ENCODE measurements around the gene SH2D3C. TPM values are rescaled to one million over a fixed set of nuclear protein-coding genes. Genes with fewer than 3 reads are reported as not detected.

The SH2D3C gene
- polyA plus RNA-seq, 4 donors = 0.67 to 12.6 (median 4.4) TPM

- no peaks in the 10 kb centered on the region for H3K27me3 ChIP-seq (ENCODE audit: control insufficient read depth in 3 of 3, insufficient read depth in 3 of 3, low read length in 3 of 3)
- no peaks in the 10 kb centered on the region for H3K9me3 ChIP-seq (ENCODE audit: control insufficient read depth in 2 of 2, insufficient read depth in 1 of 2, low read depth in 1 of 2, low read length in 1 of 2)
- no peak for FAIRE-seq
- peaks cover 7 to 23% (median 20%) of the 10 kb centered on the region in 3 donors for H3K4me1 ChIP-seq (ENCODE audit: control insufficient read depth in 3 of 3, insufficient read depth in 2 of 3, low read depth in 1 of 3, low read length in 2 of 3)
- peak overlapping the region in 2 of 3 donors; percentile 58 to 61 for H3K4me3 ChIP-seq (ENCODE audit: low read depth in 1 of 3, low read length in 3 of 3)
- peak overlapping the region in 2 of 3 donors; percentile 78 to 96 for H3K27ac ChIP-seq (ENCODE audit: low read depth in 1 of 3, low read length in 2 of 3)
- WGBS, 3 donors = 21 to 31% (median 28%) methylated on average over 10 of the region's 10 CpGs
- peaks cover under 1 to 24% (median 3%) of the 10 kb centered on the region in 3 donors for H3K36me3 ChIP-seq (ENCODE audit: control insufficient read depth in 3 of 3, insufficient read depth in 2 of 3, low read depth in 1 of 3, low read length in 3 of 3)
- DNase-seq = no peak
Observed at GRCh38 chr9:127801955-127802575, 23.6 kb upstream of the SH2D3C start.

- H3K27ac ChIP-seq (ENCODE audit: low read depth in 1 of 3, low read length in 2 of 3) = peak overlapping the region in 2 of 3 donors; percentile 8 to 41
Observed at GRCh38 chr9:127796852-127797370, 18.4 kb upstream of the SH2D3C start.

GRCh38 chr9:127796225-127796813, 17.9 kb upstream of the SH2D3C start:
- FAIRE-seq (no peak), DNase-seq (peak in 1 of 2 donors; percentile 71)
- Histone ChIP-seq H3K36me3 (ENCODE audit: control insufficient read depth in 3 of 3, insufficient read depth in 2 of 3, low read depth in 1 of 3, low read length in 3 of 3) (peaks cover 0 to 28% (median 2%) of the 10 kb centered on the region in 3 donors), H3K27ac (ENCODE audit: low read depth in 1 of 3, low read length in 2 of 3) (peak overlapping the region in 2 of 3 donors; percentile 9 to 41), H3K27me3 (ENCODE audit: control insufficient read depth in 3 of 3, insufficient read depth in 3 of 3, low read length in 3 of 3) (no peaks in the 10 kb centered on the region), H3K4me3 (ENCODE audit: low read depth in 1 of 3, low read length in 3 of 3) (no peak overlapping the region), H3K4me1 (ENCODE audit: control insufficient read depth in 3 of 3, insufficient read depth in 2 of 3, low read depth in 1 of 3, low read length in 2 of 3) (peaks cover 11 to 12% (median 12%) of the 10 kb centered on the region in 3 donors), H3K9me3 (ENCODE audit: control insufficient read depth in 2 of 2, insufficient read depth in 1 of 2, low read depth in 1 of 2, low read length in 1 of 2) (no peaks in the 10 kb centered on the region)
- WGBS, 3 donors = 40 to 49% (median 43%) methylated on average over 8 of the region's 8 CpGs

More at GRCh38 chr9:127796852-127797370, 18.4 kb upstream of the SH2D3C start:
- DNase-seq (no peak), FAIRE-seq (no peak)
- Histone ChIP-seq H3K4me1 (ENCODE audit: control insufficient read depth in 3 of 3, insufficient read depth in 2 of 3, low read depth in 1 of 3, low read length in 2 of 3) (peaks cover 11 to 15% (median 13%) of the 10 kb centered on the region in 3 donors), H3K27me3 (ENCODE audit: control insufficient read depth in 3 of 3, insufficient read depth in 3 of 3, low read length in 3 of 3) (no peaks in the 10 kb centered on the region), H3K36me3 (ENCODE audit: control insufficient read depth in 3 of 3, insufficient read depth in 2 of 3, low read depth in 1 of 3, low read length in 3 of 3) (peaks cover 0 to 23% (median 0%) of the 10 kb centered on the region in 3 donors), H3K4me3 (ENCODE audit: low read depth in 1 of 3, low read length in 3 of 3) (no peak overlapping the region), H3K9me3 (ENCODE audit: control insufficient read depth in 2 of 2, insufficient read depth in 1 of 2, low read depth in 1 of 2, low read length in 1 of 2) (no peaks in the 10 kb centered on the region)
- 29 to 42% (median 42%) methylated on average over 11 of the region's 11 CpGs for WGBS, 3 donors

- no peak overlapping the region for H3K4me3 ChIP-seq (ENCODE audit: low read depth in 1 of 3, low read length in 3 of 3)
- peaks cover 10 to 50% (median 16%) of the 10 kb centered on the region in 3 donors for H3K36me3 ChIP-seq (ENCODE audit: control insufficient read depth in 3 of 3, insufficient read depth in 2 of 3, low read depth in 1 of 3, low read length in 3 of 3)
- H3K27me3 ChIP-seq (ENCODE audit: control insufficient read depth in 3 of 3, insufficient read depth in 3 of 3, low read length in 3 of 3) = no peaks in the 10 kb centered on the region
- H3K9me3 ChIP-seq (ENCODE audit: control insufficient read depth in 2 of 2, insufficient read depth in 1 of 2, low read depth in 1 of 2, low read length in 1 of 2) = no peaks in the 10 kb centered on the region
- peaks cover 11 to 12% (median 12%) of the 10 kb centered on the region in 3 donors for H3K4me1 ChIP-seq (ENCODE audit: control insufficient read depth in 3 of 3, insufficient read depth in 2 of 3, low read depth in 1 of 3, low read length in 2 of 3)
- no peak overlapping the region for H3K27ac ChIP-seq (ENCODE audit: low read depth in 1 of 3, low read length in 2 of 3)
- FAIRE-seq (no peak), DNase-seq (no peak)
- 52 to 75% (median 67%) methylated on average over 14 of the region's 14 CpGs for WGBS, 3 donors
Observed at GRCh38 chr9:127794001-127794791, 15.7 kb upstream of the SH2D3C start.

- H3K4me3 ChIP-seq (ENCODE audit: low read depth in 1 of 3, low read length in 3 of 3) = no peak overlapping the region
- no peaks in the 10 kb centered on the region for H3K9me3 ChIP-seq (ENCODE audit: control insufficient read depth in 2 of 2, insufficient read depth in 1 of 2, low read depth in 1 of 2, low read length in 1 of 2)
- H3K4me1 ChIP-seq (ENCODE audit: control insufficient read depth in 3 of 3, insufficient read depth in 2 of 3, low read depth in 1 of 3, low read length in 2 of 3) = peaks cover 8 to 12% (median 11%) of the 10 kb centered on the region in 3 donors
- peak overlapping the region in 2 of 3 donors; percentile 30 to 45 for H3K27ac ChIP-seq (ENCODE audit: low read depth in 1 of 3, low read length in 2 of 3)
- H3K27me3 ChIP-seq (ENCODE audit: control insufficient read depth in 3 of 3, insufficient read depth in 3 of 3, low read length in 3 of 3) = no peaks in the 10 kb centered on the region
- 56 to 79% (median 73%) methylated on average over 8 of the region's 8 CpGs for WGBS, 3 donors
- DNase-seq (no peak), FAIRE-seq (no peak)
- H3K36me3 ChIP-seq (ENCODE audit: control insufficient read depth in 3 of 3, insufficient read depth in 2 of 3, low read depth in 1 of 3, low read length in 3 of 3) = peaks cover 18 to 60% (median 22%) of the 10 kb centered on the region in 3 donors
Observed at GRCh38 chr9:127793093-127793708, 14.7 kb upstream of the SH2D3C start.

GRCh38 chr9:127792417-127793031, 14.1 kb upstream of the SH2D3C start:
- DNase-seq = no peak
- peaks cover 8 to 11% (median 9%) of the 10 kb centered on the region in 3 donors for H3K4me1 ChIP-seq (ENCODE audit: control insufficient read depth in 3 of 3, insufficient read depth in 2 of 3, low read depth in 1 of 3, low read length in 2 of 3)
- FAIRE-seq = no peak
- no peaks in the 10 kb centered on the region for H3K27me3 ChIP-seq (ENCODE audit: control insufficient read depth in 3 of 3, insufficient read depth in 3 of 3, low read length in 3 of 3)
- no peak overlapping the region for H3K4me3 ChIP-seq (ENCODE audit: low read depth in 1 of 3, low read length in 3 of 3)
- no peaks in the 10 kb centered on the region for H3K9me3 ChIP-seq (ENCODE audit: control insufficient read depth in 2 of 2, insufficient read depth in 1 of 2, low read depth in 1 of 2, low read length in 1 of 2)
- H3K36me3 ChIP-seq (ENCODE audit: control insufficient read depth in 3 of 3, insufficient read depth in 2 of 3, low read depth in 1 of 3, low read length in 3 of 3) = peaks cover 22 to 66% (median 25%) of the 10 kb centered on the region in 3 donors
- no peak overlapping the region for H3K27ac ChIP-seq (ENCODE audit: low read depth in 1 of 3, low read length in 2 of 3)
- WGBS, 3 donors = 62 to 78% (median 70%) methylated on average over 7 of the region's 7 CpGs

GRCh38 chr9:127791085-127791484, 12.6 kb upstream of the SH2D3C start:
- no peak overlapping the region for H3K27ac ChIP-seq (ENCODE audit: low read depth in 1 of 3, low read length in 2 of 3)
- peaks cover 0 to 7% (median 2%) of the 10 kb centered on the region in 3 donors for H3K4me1 ChIP-seq (ENCODE audit: control insufficient read depth in 3 of 3, insufficient read depth in 2 of 3, low read depth in 1 of 3, low read length in 2 of 3)

More at GRCh38 chr9:127791085-127791484, 12.6 kb upstream of the SH2D3C start:
- FAIRE-seq = no peak
- no peaks in the 10 kb centered on the region for H3K27me3 ChIP-seq (ENCODE audit: control insufficient read depth in 3 of 3, insufficient read depth in 3 of 3, low read length in 3 of 3)
- no peak for DNase-seq
- H3K36me3 ChIP-seq (ENCODE audit: control insufficient read depth in 3 of 3, insufficient read depth in 2 of 3, low read depth in 1 of 3, low read length in 3 of 3) = peaks cover 26 to 70% (median 26%) of the 10 kb centered on the region in 3 donors
- WGBS, 3 donors = 86 to 92% (median 87%) methylated on average over 4 of the region's 4 CpGs
- no peaks in the 10 kb centered on the region for H3K9me3 ChIP-seq (ENCODE audit: control insufficient read depth in 2 of 2, insufficient read depth in 1 of 2, low read depth in 1 of 2, low read length in 1 of 2)
- H3K4me3 ChIP-seq (ENCODE audit: low read depth in 1 of 3, low read length in 3 of 3) = no peak overlapping the region
